ENCODE data around the gene GKN2.

DNA sequence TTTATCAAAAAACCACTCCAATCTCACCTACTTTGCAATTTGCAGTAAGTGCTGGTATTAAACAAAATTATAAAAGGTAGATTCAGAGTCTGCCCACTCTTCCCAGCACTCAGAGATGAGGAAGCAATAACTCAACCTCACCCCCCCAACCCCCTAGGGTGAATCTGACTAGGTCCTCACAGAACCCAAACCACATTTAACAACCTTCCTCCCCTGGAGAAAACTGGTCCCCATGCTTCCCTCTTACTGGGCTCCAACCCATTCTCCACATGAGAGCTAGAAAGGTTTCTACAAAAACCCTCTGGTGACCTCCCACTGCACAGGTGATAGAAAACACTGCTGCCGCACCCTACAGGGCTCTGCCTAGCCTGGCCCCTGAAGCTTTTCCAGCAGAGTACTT is 41.0 kb downstream of the GKN2 start:
- TF ChIP-seq POLR2AphosphoS5 (IDR thresholded peaks at IDR 0.05; ENCODE audit: borderline replicate concordance, low read depth, low read length) (no peak), EZH2 (IDR thresholded peaks at IDR 0.05) (no peak), FOXP2 (optimal IDR thresholded peaks at IDR 0.05; ENCODE audit: control extremely low read depth, extremely low read length, insufficient read depth) (no peak)

Data from SK-N-MC (cell line).